T-helper 17 cell (primary cell): ENCODE data around the gene TBX4. TPM values are rescaled to one million over a fixed set of nuclear protein-coding genes. Genes with fewer than 3 reads are reported as not detected.
"Not testable (repeated sequence)": the region's sequence is repeated elsewhere in the genome, so short reads cannot be mapped to it uniquely, and the experiment has no call there.

Experiments
- ATAC-seq: fragments of 150-1000 bp; cut with Tn5 transposase; 2 replicates; pipeline ENCODE4 v1.10.0; 2021; ENCODE audit warnings: mild to moderate bottlenecking, moderate library complexity
- DNase-seq, 3 donors: peaks; one replicate each; pipeline versions ENCODE4 v3.0.0 to v3.0.0-alpha.2; 2020 to 2021
- H3K9me3 ChIP-seq: one replicate; pipeline ENCODE4 v1.7.0; 2013; ENCODE audit warnings: low read length, mild to moderate bottlenecking; ENCODE audit not compliant: control insufficient read depth, poor library complexity, severe bottlenecking
- H3K27ac Mint-ChIP-seq: one replicate; pipeline ENCODE4 v1.8.0; 2022; ENCODE audit warnings: mild to moderate bottlenecking, moderate library complexity, mixed read lengths
- H3K27me3 Mint-ChIP-seq: one replicate; pipeline ENCODE4 v1.8.0; 2022; ENCODE audit warnings: mixed read lengths
- H3K36me3 Mint-ChIP-seq: one replicate; pipeline ENCODE4 v1.8.0; 2022; ENCODE audit warnings: low read depth, mixed read lengths
- H3K4me1 Mint-ChIP-seq: one replicate; pipeline ENCODE4 v1.8.0; 2022; ENCODE audit warnings: mild to moderate bottlenecking, mixed read lengths
- H3K4me3 Mint-ChIP-seq: one replicate; pipeline ENCODE4 v1.8.0; 2022; ENCODE audit warnings: mild to moderate bottlenecking, moderate library complexity, mixed read lengths
- total RNA-seq, 4 donors: library from RNA in 2 of 4; stranded (reverse) in 2 of 4; gene quantifications; one replicate each; pipeline ENCODE4 v1.2.3 and lab custom pipeline; 2022 to 2026

Gene TBX4
- total RNA-seq, 2 donors from 2014 or later: not detected

DNA sequence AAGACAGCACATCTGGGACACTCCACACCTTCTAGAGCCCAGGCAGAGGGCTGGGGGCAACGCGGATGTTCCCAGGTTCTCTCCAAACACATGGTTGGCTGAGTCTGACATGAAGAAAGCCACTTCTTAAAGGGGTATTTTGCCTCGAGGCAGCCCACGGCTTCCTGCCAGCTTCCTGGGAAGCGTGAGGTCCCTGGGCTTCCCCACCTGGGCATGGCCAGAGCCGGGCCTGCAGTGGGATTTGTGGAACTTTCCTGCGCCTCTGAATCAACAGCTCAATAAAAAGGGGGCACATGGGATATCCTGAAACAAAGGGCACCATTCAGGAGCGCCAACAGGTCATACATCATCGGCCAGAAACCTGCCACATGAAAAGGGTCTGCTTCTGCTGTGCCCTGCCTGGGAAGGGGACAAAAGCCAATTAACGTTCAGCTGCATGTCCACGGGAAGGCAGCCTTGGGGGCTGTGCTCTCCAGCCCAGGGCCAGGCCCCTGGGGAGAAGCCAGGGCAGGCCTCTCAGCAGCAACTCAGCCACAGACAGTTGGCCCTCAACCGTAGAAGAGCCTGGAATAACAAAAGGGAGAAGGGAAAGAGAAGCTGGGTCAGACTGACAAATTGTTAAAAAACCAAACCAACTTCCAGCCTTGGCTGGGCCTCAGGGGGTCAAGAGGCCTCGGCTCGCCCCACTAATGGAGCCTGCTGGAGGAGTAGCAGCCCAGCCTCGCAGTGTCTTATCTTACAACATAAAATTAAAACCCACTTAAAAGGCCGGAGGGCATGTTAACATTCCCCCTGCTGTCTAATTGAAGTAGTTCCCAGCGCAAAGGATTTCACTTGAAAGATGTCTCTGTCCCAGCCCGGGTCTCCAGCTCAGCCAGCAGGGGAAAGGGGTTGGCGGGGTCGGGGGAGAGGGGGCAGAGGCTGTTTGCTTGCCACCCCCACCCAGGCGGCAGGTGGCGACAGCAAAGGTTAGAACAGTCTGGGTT lies 34.2 kb downstream of the TBX4 start:
- Mint-ChIP-seq H3K4me1 (no peaks in the 10 kb centered on the region), H3K27me3 (peaks cover 34% of the 10 kb centered on the region), H3K27ac (no peak overlapping the region), H3K36me3 (no peaks in the 10 kb centered on the region), H3K4me3 (no peak overlapping the region)
- no peaks in the 10 kb centered on the region for H3K9me3 ChIP-seq
- ATAC-seq (no peak), DNase-seq (no peak)

DNA sequence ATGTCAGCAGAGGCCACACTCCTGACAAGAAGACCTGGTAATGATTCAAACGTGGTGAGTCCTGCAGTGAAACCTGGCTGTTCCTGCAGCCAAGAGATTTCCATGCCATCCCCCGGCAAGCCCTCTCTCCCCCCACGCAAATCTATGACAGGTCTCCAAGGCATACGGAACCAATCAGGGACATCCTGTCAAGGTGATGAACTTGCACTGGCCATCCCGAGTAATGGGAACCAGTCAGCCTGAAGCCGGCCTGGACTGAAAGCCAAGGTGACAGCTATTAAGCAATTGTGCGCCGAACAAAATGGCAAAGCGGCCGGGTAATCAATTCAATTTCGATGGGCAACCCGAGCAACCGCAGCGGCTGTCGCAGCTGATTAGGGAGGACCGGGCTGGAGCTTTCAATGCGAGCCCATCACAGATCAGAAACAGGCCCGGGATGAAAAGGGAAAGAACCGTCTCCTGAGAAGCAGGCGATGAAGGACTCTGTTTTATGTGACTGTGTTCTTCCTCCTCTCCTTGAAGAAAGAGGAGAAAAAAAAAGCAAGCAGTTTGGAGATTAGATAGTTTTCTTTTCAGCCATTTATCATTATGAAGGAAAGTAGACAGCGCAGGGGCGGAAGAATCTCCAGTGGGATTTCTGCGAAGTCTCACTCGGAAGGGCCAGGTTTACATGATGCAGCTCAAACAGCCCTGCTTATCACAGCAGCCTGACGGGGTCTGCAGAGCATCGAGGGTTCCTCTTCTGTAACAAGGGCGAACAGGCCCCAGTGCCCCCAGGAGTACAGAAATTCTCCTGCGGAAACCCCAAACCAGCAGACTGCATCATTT lies 35.2 kb downstream of the TBX4 start:
- DNase-seq (no peak), ATAC-seq (no peak)
- H3K4me3 Mint-ChIP-seq: no peak overlapping the region
- H3K36me3 Mint-ChIP-seq: no peaks in the 10 kb centered on the region
- H3K9me3 ChIP-seq: no peaks in the 10 kb centered on the region
- no peak overlapping the region for H3K27ac Mint-ChIP-seq
- no peaks in the 10 kb centered on the region for H3K4me1 Mint-ChIP-seq
- peaks cover 33% of the 10 kb centered on the region for H3K27me3 Mint-ChIP-seq

DNA sequence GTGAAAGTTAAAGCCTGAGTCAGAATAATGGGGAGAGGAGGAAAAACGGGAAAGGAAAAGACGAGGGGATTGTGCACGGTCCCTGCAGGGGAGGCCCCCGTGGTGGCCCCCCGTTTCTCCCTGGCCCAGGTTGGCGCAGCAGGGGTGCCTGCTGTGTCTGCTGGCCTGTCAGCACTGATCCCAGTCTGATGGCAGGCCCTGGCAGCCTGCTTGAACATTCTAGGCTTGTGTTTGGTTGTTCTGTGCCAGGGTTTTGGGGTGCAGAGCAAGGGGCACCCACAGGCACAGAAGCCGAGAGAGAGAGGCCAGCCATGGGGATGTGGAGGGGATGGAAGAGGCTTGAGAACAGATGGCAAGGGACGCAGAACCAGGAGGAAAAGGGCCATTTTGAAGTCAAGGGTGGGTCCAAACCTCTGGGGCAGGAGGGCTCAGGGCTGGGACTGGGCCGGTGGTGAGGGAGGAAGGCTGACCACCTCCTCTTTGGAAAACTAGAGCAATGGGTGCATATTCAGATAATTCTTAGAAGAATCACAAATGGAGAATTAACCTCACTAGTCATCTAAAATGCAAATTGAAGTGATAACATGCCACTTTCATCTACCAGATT lies 35.9 kb downstream of the TBX4 start:
- ATAC-seq (no peak), DNase-seq (no peak)
- Mint-ChIP-seq H3K27ac (no peak overlapping the region), H3K27me3 (peaks cover 33% of the 10 kb centered on the region), H3K4me3 (no peak overlapping the region), H3K4me1 (no peaks in the 10 kb centered on the region), H3K36me3 (no peaks in the 10 kb centered on the region)
- no peaks in the 10 kb centered on the region for H3K9me3 ChIP-seq

DNA sequence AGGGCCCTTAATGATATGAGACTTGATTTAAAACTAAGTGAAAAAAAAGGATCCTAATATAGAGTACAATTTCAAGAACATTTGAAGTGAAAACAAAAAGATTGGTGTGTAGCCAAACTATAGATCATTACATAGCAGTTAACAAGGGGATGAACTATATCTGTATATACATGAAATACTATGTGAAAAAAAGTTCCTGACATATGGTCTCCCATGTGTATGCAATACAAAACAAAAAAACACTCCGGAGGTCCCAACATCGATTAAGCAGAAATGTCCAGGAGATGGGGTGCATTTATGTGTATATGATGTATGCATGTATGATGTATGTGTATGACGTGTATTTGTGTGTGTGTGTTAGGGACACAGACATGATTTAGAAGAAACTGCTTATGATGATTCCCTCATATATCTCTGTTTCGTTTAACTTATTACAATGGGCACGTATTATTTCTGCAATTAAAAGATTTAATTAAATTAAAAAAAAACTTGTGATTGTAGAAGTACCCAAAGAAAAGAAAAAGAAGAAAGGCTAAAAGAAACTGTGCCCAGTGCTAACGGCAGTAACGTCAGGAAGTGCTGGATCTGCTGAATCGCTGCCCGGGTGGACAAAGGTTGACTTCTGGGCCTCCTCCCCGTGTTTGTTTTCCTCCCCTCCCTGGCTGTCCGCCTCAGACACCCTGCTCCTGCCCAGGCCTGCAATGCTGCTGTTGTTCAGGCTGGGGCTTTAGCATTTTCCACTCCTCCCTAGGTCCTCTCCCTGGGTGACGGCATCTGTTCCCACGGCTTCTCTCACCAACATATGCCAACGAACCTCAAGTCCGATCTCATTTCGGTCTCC lies 36.9 kb downstream of the TBX4 start:
- H3K36me3 Mint-ChIP-seq: no peaks in the 10 kb centered on the region
- H3K4me3 Mint-ChIP-seq: no peak overlapping the region
- no peak overlapping the region for H3K27ac Mint-ChIP-seq
- DNase-seq: no peak
- no peaks in the 10 kb centered on the region for H3K4me1 Mint-ChIP-seq
- no peak for ATAC-seq
- H3K27me3 Mint-ChIP-seq: peaks cover 32% of the 10 kb centered on the region
- H3K9me3 ChIP-seq: no peaks in the 10 kb centered on the region

DNA sequence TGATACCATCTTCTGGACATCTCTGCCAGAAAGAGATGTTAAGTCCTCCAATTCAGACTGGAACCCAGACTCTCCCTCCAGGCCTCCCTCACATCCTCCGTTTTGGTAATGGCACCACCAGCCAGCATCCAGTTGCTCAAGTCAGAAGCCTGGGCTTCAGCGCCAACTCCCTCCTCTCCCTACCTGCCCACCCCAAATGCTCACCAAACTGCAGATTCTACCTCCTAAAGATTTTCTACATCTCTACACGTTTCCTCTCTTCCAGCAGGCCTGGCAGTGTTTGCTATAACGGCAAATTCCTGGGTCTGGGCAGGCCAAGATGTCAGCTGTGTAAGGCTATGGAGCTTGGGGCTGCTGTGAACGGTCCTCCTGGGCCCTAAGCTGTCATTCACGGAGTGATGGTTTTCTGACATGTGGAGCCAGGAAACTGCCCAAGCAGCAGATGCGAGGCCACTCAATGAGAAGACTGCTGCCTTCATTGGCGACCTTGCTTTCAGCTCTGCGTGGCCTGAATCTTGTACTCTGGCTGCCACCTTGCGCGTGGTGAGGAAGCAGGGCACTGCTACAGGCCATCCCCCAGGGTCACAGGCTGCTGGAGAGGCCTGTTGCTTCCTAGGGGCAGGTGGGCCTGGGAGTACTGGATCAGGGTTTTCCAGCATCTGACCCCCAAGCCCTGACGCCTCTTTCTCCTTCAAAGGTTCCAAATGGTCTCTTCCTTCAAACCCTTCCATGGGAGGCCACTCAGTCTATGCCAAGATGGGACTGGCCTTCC lies 37.7 kb downstream of the TBX4 start:
- Mint-ChIP-seq H3K27ac (no peak overlapping the region), H3K4me1 (no peaks in the 10 kb centered on the region), H3K36me3 (no peaks in the 10 kb centered on the region), H3K27me3 (peaks cover 38% of the 10 kb centered on the region), H3K4me3 (no peak overlapping the region)
- DNase-seq (no peak), ATAC-seq (no peak)
- no peaks in the 10 kb centered on the region for H3K9me3 ChIP-seq

DNA sequence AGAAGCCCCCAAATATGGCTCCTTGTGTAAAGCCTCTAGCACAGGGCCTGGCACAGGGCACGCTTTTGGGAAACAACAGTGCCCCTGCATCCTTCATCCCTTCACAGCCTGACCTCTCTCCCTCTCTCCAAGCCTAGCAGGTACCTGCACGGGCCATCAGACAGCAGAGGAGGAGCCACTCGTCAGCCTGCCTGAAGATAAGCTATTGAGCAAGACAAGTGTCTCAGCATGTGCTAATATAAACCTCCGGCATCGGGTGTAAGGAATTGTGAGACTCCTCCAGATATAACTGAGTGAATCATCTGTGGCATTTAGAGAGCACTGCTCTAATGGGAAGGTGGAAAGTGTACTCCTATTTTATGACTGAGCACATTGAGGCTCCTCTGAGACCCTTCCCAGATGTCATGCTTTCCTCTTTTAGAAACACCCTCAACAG lies 38.3 kb downstream of the TBX4 start:
- no peak for DNase-seq
- peaks cover 2% of the 10 kb centered on the region for H3K4me1 Mint-ChIP-seq
- H3K9me3 ChIP-seq: no peaks in the 10 kb centered on the region
- H3K4me3 Mint-ChIP-seq: no peak overlapping the region
- peaks cover 38% of the 10 kb centered on the region for H3K27me3 Mint-ChIP-seq
- H3K27ac Mint-ChIP-seq: no peak overlapping the region
- H3K36me3 Mint-ChIP-seq: no peaks in the 10 kb centered on the region
- ATAC-seq: no peak

DNA sequence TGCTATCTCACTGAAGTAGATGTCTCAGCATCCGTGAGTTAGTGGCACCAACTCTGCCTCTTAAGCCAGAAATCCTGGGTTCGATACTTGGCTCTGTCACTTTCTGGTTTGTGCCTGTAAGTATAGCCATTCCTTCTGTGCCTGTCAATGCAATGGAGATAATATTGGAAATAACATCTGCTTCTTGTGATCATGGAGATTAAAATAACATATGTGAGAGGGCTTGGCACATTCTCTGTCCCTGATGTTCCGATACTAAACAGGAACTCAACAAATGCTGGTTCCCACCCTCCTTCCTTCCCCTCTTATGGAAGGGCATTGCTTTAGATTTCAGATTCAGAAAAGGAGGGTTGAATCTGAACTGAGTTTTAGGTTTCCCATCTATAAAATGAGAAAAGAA lies 39.8 kb downstream of the TBX4 start:
- peaks cover 35% of the 10 kb centered on the region for H3K27me3 Mint-ChIP-seq
- DNase-seq: no peak
- no peaks in the 10 kb centered on the region for H3K36me3 Mint-ChIP-seq

DNA sequence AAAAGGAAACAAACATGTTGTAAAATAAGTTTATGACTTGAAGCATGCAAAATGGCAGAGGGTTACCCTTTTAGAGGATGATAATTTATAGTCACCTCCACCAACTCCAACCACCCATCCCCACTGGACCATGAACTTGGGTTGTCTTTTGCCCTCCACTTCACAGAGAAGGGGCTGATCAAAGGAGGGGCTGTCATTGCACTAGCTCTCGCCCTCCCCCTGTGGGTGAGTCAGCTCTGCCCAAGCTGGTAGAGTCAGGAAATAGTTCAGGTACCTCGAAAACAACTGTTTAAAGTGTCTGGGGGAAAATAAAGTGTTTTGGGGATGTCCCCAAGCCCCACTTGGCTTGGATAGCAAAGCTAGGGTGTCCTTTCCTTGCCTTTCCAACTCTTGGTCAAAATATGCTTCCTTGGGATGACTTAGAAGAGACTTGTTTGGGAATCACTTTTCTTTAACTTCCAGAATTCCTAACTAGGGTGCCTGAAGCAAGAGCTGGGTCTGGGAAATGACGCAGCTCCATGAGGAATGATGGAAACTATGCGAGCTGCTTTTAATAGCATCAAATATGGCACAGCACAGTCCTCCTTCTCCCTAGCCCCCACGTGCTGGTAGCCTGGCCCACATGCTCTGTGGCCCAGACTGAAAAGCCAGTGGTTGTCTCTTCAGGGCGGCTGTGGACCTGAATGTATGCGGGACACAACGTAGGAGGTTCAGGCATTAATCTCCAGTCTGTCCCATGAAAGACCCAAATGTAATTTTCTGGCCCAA lies 40.7 kb downstream of the TBX4 start:
- H3K27me3 Mint-ChIP-seq: peaks cover 35% of the 10 kb centered on the region
- DNase-seq: no peak
- no peak overlapping the region for H3K27ac Mint-ChIP-seq
- peaks cover 6% of the 10 kb centered on the region for H3K4me1 Mint-ChIP-seq
- ATAC-seq: no peak
- H3K36me3 Mint-ChIP-seq: no peaks in the 10 kb centered on the region
- H3K9me3 ChIP-seq: no peaks in the 10 kb centered on the region
- no peak overlapping the region for H3K4me3 Mint-ChIP-seq

More for the DNA sequence above, 39.8 kb downstream of the TBX4 start:
- ATAC-seq: no peak
- Mint-ChIP-seq H3K4me1 (peaks cover 6% of the 10 kb centered on the region), H3K27ac (no peak overlapping the region), H3K4me3 (no peak overlapping the region)
- H3K9me3 ChIP-seq: no peaks in the 10 kb centered on the region

DNA sequence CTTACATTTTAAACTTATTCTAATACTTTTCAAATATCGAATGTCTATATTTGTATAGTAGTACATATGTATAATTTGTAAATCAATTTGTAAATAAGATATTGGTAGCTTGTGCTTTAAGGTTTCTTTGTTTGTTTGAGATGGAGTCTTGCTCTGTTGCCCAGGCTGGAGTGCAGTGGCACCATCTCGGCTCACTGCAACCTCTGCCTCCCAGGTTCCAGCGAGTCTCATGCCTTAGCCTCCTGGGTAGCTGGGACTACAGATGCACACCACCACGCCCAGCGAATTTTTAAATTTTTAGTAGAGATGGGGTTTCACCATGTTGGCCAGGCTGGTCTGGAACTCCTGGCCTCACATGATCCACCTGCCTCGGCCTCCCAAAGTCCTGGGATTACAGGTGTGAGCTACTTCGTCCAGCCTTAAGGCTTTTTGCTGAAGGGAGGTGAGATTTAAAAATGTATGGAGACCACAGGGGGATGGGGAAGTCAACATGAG lies 41.7 kb downstream of the TBX4 start:
- not testable (repeated sequence) for H3K27ac Mint-ChIP-seq

DNA sequence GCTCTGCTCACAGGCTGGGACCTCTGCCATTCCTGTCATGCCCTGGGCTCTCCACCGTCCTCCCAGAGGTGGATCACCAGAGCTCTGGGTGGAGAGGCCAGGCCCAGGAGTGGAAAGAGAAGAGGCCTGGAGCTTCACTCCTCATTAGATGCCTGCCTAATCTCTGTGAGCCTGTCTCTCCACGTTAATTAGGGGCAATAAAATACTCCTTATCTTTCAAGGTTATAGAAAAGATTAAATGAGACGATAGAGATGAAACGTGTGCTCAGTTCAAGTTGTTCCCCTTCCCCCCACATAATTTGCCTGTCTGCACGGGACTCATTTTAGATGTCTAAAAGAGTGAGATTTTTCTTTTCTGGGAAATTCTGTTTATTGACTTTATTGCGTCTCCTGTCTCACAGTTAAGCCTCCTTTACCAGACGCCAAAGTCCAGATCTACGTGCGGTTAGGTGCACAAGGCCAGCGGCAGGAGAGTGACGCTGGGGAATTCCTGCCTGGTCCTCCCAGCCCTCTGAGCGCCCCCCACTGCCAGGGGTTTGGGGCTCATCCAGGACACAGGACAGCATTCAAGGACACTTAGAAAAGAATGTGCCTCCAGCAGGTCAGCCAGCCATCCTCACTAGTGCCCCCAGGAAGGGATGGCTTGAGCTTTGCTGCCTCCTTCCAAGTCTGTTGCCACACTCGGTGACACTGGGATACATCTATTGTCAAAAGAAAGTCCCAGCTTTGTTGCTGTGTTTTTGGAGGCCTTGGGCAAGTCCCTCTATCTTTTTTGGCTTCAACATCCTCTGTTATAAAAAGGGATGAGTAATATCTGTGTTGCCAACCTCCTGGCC lies 42.3 kb downstream of the TBX4 start:
- Mint-ChIP-seq H3K27me3 (peaks cover 36% of the 10 kb centered on the region), H3K4me3 (no peak overlapping the region), H3K4me1 (peaks cover 6% of the 10 kb centered on the region), H3K36me3 (no peaks in the 10 kb centered on the region), H3K27ac (no peak overlapping the region)
- ATAC-seq: no peak
- H3K9me3 ChIP-seq: no peaks in the 10 kb centered on the region
- DNase-seq: no peak

More for the DNA sequence above, 41.7 kb downstream of the TBX4 start:
- ATAC-seq, DNase-seq, H3K4me3 Mint-ChIP-seq, H3K4me1 Mint-ChIP-seq, H3K36me3 Mint-ChIP-seq, H3K9me3 ChIP-seq: not testable (repeated sequence)
- H3K27me3 Mint-ChIP-seq: peaks cover 36% of the 10 kb centered on the region
